Measurements from ENCODE around the gene NEUROD1.

NEUROD1 gene

GRCh38 chr2:181632733-181633401 is 47.5 kb downstream of the NEUROD1 start:
- DNase-seq = peak; percentile 88

DNA sequence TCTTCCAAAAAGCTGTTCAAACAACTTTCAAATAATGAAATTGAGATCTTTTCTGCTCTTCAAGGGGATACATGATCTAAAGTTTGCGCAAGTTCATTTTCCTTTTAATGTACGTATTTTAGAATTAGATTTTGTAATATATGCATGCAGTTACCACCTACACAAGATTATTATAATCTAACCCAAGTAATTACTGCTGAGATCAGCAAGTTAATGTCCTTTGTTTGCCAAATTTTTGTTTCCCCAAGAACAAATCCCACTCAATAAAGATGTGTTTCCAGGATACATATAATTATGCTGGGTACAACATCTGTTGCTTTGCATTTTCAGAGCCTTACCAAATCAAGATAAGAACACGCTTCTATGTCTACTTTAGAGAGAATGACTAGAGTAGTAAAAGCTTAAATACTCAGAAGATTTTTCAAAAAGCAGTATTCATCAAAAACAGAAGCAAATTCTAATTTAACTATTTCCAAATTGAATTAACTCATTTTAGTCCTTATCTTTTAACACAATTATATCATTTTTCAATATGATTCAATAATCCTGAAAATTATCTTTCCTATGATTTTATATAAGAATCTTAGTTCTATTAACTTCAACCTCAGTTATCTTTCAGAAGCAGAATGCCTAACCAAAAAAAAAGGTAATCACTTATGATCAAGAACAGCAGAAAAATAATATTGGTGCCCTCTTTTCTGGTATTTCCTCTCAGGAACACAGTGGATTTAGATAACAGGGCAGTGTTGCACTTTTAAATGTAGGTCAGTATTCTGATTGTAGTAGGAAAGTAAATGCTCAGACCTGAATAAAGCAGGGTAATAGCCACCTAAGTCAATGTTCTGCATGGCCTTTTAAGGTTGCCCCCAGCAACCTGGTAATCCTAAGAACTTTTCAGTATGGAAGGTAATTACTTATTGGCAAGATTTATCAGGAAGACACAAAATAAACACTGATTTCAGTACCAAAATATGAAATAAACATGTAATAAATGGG is 51.4 kb downstream of the NEUROD1 start:
- DNase-seq = no peak

DNA sequence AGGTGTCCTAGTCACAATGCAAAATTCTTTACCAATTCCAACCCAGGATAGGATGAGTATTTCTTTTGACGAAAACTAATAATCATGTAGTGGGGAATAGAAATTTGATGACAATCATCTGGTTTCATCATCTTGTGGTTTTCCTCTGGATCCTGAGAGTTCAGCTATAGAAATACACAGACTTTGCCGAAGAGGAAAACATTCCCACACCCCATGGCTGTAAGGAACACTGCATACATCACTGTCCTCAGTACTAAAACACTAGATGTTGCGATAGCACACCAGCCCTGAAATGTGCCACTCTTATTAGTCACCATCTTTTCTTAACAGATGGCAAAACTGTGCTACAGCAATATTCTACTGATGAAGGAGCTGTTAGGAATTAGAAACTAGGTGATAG is 52.8 kb downstream of the NEUROD1 start:
- no peak for DNase-seq

- DNase-seq = no peak
Observed at GRCh38 chr2:181626671-181627070, 53.6 kb downstream of the NEUROD1 start.
